ENCODE measurements around the gene GNA12. TPM values are rescaled to one million over a fixed set of nuclear protein-coding genes. Genes with fewer than 3 reads are reported as not detected.
"Not testable (repeated sequence)": the region's sequence is repeated elsewhere in the genome, so short reads cannot be mapped to it uniquely, and the experiment has no call there.

GNA12 gene
- total RNA-seq, 1 experiment from 2014 or later: 15.0 TPM

- no peak overlapping the region for H3K4me2 ChIP-seq (ENCODE audit: low read length)
- no TSS peak for BruUV-seq (replicated peaks)
- ChIA-PET POLR2A (ENCODE audit: unreplicated experiment) (no interaction called here), CTCF (no interaction called here)
- H4K20me1 ChIP-seq (ENCODE audit: low read length): no peaks in the 10 kb centered on the region
- no peaks in the 10 kb centered on the region for H3K9me2 ChIP-seq (replicated peaks; ENCODE audit: low read length)
- H3K4me3 ChIP-seq (ENCODE audit: low read length): no peak overlapping the region
- H3K27me3 ChIP-seq (ENCODE audit: low read length): no peaks in the 10 kb centered on the region
- ATAC-seq (no peak), DNase-seq (no peak)
- H3K9me3 ChIP-seq (ENCODE audit: low read length): no peaks in the 10 kb centered on the region
- no peak overlapping the region for H3K27ac ChIP-seq (ENCODE audit: low read length)
- no peaks in the 10 kb centered on the region for H3K79me2 ChIP-seq (ENCODE audit: low read length)
- H3K9ac ChIP-seq (ENCODE audit: low read length): no peak overlapping the region
- intact Hi-C loops (cut with micrococcal nuclease): no loop called here
- H3F3A ChIP-seq (ENCODE audit: low read length, unreplicated experiment): no peaks in the 10 kb centered on the region
- TF ChIP-seq EZH2 (IDR thresholded peaks at IDR 0.05; ENCODE audit: low read length, unreplicated experiment): no peak
- no peak for TF ChIP-seq EZH2phosphoT487 (IDR thresholded peaks at IDR 0.05; ENCODE audit: borderline replicate concordance, low read length)
- TF ChIP-seq CTCF (conservative IDR thresholded peaks at IDR 0.05; ENCODE audit: low read depth, low read length): no peak
- no peaks in the 10 kb centered on the region for H3K4me1 ChIP-seq (ENCODE audit: insufficient read depth, low read length)
- no peak overlapping the region for H2AFZ ChIP-seq (ENCODE audit: low read length)
- peaks cover 3% of the 10 kb centered on the region; the same call in 1 of the 2 replicates for H3K36me3 ChIP-seq (ENCODE audit: low read depth, low read length)
Measured at GRCh38 chr7:2726316-2727018, 117.6 kb downstream of the GNA12 start.

GRCh38 chr7:2725178-2726105 lies 118.7 kb downstream of the GNA12 start:
- no peak overlapping the region for H3K9ac ChIP-seq (ENCODE audit: low read length)
- no peak overlapping the region for H3K27ac ChIP-seq (ENCODE audit: low read length)
- ChIA-PET POLR2A (ENCODE audit: unreplicated experiment) (no interaction called here), CTCF (no interaction called here)
- H3K4me1 ChIP-seq (ENCODE audit: insufficient read depth, low read length): 0 out of 2 replicates have a peak, but pooled peaks cover 3% of the 10 kb centered on the region
- intact Hi-C loops (cut with micrococcal nuclease): no loop called here
- H2AFZ ChIP-seq (ENCODE audit: low read length): no peak overlapping the region
- H4K20me1 ChIP-seq (ENCODE audit: low read length): no peaks in the 10 kb centered on the region
- H3F3A ChIP-seq (ENCODE audit: low read length, unreplicated experiment): no peaks in the 10 kb centered on the region
- BruUV-seq (replicated peaks): no TSS peak
- no peak for TF ChIP-seq EZH2 (IDR thresholded peaks at IDR 0.05; ENCODE audit: low read length, unreplicated experiment)
- no peaks in the 10 kb centered on the region for H3K79me2 ChIP-seq (ENCODE audit: low read length)
- H3K27me3 ChIP-seq (ENCODE audit: low read length): no peaks in the 10 kb centered on the region
- H3K9me2 ChIP-seq (replicated peaks; ENCODE audit: low read length): no peaks in the 10 kb centered on the region
- no peaks in the 10 kb centered on the region for H3K9me3 ChIP-seq (ENCODE audit: low read length)
- no peak overlapping the region for H3K4me3 ChIP-seq (ENCODE audit: low read length)
- H3K4me2 ChIP-seq (ENCODE audit: low read length): no peak overlapping the region
- no peak for DNase-seq
- H3K36me3 ChIP-seq (ENCODE audit: low read depth, low read length): no peaks in the 10 kb centered on the region; the same call in 1 of the 2 replicates
- no peak for ATAC-seq

- H3K9ac ChIP-seq (ENCODE audit: low read length): no peak overlapping the region
- no peak overlapping the region for H3K4me2 ChIP-seq (ENCODE audit: low read length)
- no peaks in the 10 kb centered on the region for H3K9me3 ChIP-seq (ENCODE audit: low read length)
- intact Hi-C loops (cut with micrococcal nuclease): loop anchor here (5.0 kb wide), 1 partner anchor 138 kb away; no protein-coding TSS in a partner anchor
- ATAC-seq (no peak), DNase-seq (no peak)
- H2AFZ ChIP-seq (ENCODE audit: low read length): no peak overlapping the region
- H3K4me3 ChIP-seq (ENCODE audit: low read length): no peak overlapping the region
- BruUV-seq (replicated peaks): no TSS peak
- H3K36me3 ChIP-seq (ENCODE audit: low read depth, low read length): no peaks in the 10 kb centered on the region; the same call in 1 of the 2 replicates
- CTCF ChIA-PET: no interaction called here
- POLR2A ChIA-PET (ENCODE audit: unreplicated experiment): interaction anchor here (0.6 kb wide), 1 partner anchor 78 kb away, joined by 3 read pairs; no protein-coding TSS in a partner anchor
- H3K27ac ChIP-seq (ENCODE audit: low read length): no peak overlapping the region
- H3K79me2 ChIP-seq (ENCODE audit: low read length): no peaks in the 10 kb centered on the region
- no peaks in the 10 kb centered on the region for H3K27me3 ChIP-seq (ENCODE audit: low read length)
- no peaks in the 10 kb centered on the region for H3K9me2 ChIP-seq (replicated peaks; ENCODE audit: low read length)
- no peak for TF ChIP-seq CTCF (conservative IDR thresholded peaks at IDR 0.05; ENCODE audit: low read depth, low read length)
- no peak for TF ChIP-seq EZH2phosphoT487 (IDR thresholded peaks at IDR 0.05; ENCODE audit: borderline replicate concordance, low read length)
- TF ChIP-seq EZH2 (IDR thresholded peaks at IDR 0.05; ENCODE audit: low read length, unreplicated experiment): no peak
- H3K4me1 ChIP-seq (ENCODE audit: insufficient read depth, low read length): 0 out of 2 replicates have a peak, but pooled peaks cover 3% of the 10 kb centered on the region
- H3F3A ChIP-seq (ENCODE audit: low read length, unreplicated experiment): no peaks in the 10 kb centered on the region
- no peaks in the 10 kb centered on the region for H4K20me1 ChIP-seq (ENCODE audit: low read length)
Measured at GRCh38 chr7:2724453-2725177, 119.5 kb downstream of the GNA12 start.

- H3K4me1 ChIP-seq (ENCODE audit: insufficient read depth, low read length); H3K4me3 ChIP-seq (ENCODE audit: low read length); H3F3A ChIP-seq (ENCODE audit: low read length, unreplicated experiment); H4K20me1 ChIP-seq (ENCODE audit: low read length); CTCF ChIA-PET; H3K4me2 ChIP-seq (ENCODE audit: low read length); H3K9me2 ChIP-seq (replicated peaks; ENCODE audit: low read length); H3K9me3 ChIP-seq (ENCODE audit: low read length); BruUV-seq (replicated peaks); H3K79me2 ChIP-seq (ENCODE audit: low read length); H3K9ac ChIP-seq (ENCODE audit: low read length); H3K27ac ChIP-seq (ENCODE audit: low read length); ATAC-seq; H2AFZ ChIP-seq (ENCODE audit: low read length); DNase-seq; H3K27me3 ChIP-seq (ENCODE audit: low read length); H3K36me3 ChIP-seq (ENCODE audit: low read depth, low read length): not testable (repeated sequence)
- POLR2A ChIA-PET (ENCODE audit: unreplicated experiment): interaction anchor here (0.6 kb wide), 1 partner anchor 78 kb away, joined by 3 read pairs; no protein-coding TSS in a partner anchor
- intact Hi-C loops (cut with micrococcal nuclease): loop anchor here (5.0 kb wide), 1 partner anchor 138 kb away; no protein-coding TSS in a partner anchor
Measured at GRCh38 chr7:2724036-2724435, 120.1 kb downstream of the GNA12 start.

Data from PC-3 (cell line).